ENCODE data around the gene LTBP1. TPM values are rescaled to one million over a fixed set of nuclear protein-coding genes. Genes with fewer than 3 reads are reported as not detected.
A peak's percentile ranks its signal among the peaks of the same experiment; 100 is the strongest.

The LTBP1 gene
- total and polyA plus RNA-seq, 8 donors = 11.0 to 134 (median 25.6) TPM

GRCh38 chr2:32926708-32927084, 20.1 kb upstream of the LTBP1 start:
- Histone ChIP-seq H3K4me1 (no peaks in the 10 kb centered on the region), H3K27ac (no peak overlapping the region), H3K27me3 (no peaks in the 10 kb centered on the region), H3K9me3 (no peaks in the 10 kb centered on the region), H3K4me3 (no peak overlapping the region), H3K36me3 (no peaks in the 10 kb centered on the region)
- peak in 1 of 2 donors; percentile 72 for DNase-seq
- intact Hi-C loops (cut with DNase I; ENCODE audit: low total_unique reads) = no loop called here
- no peak for TF ChIP-seq EP300 (IDR thresholded peaks at IDR 0.05)
- no peak for TF ChIP-seq CTCF (IDR thresholded peaks at IDR 0.05)
- WGBS, 5 donors = 43 to 55% (median 44%) methylated on average over 2 of the region's 2 CpGs

GRCh38 chr2:32930436-32930835, 16.3 kb upstream of the LTBP1 start:
- 68 to 85% (median 80%) methylated on average over 5 of the region's 5 CpGs for WGBS, 5 donors
- no peaks in the 10 kb centered on the region for H3K9me3 ChIP-seq
- peaks cover 0 to 7% (median 0%) of the 10 kb centered on the region in 3 donors for H3K27me3 ChIP-seq
- no peaks in the 10 kb centered on the region for H3K36me3 ChIP-seq
- TF ChIP-seq POLR2A (IDR thresholded peaks at IDR 0.05) (no peak), CTCF (IDR thresholded peaks at IDR 0.05) (no peak), EP300 (IDR thresholded peaks at IDR 0.05) (no peak), POLR2AphosphoS5 (IDR thresholded peaks at IDR 0.05) (no peak)
- intact Hi-C loops (cut with DNase I; ENCODE audit: low total_unique reads) = no loop called here
- H3K27ac ChIP-seq = no peak overlapping the region
- no peaks in the 10 kb centered on the region for H3K4me1 ChIP-seq
- H3K4me3 ChIP-seq = no peak overlapping the region
- DNase-seq = no peak

GRCh38 chr2:32931519-32931918, 15.2 kb upstream of the LTBP1 start:
- Histone ChIP-seq H3K27ac (no peak overlapping the region), H3K9me3 (no peaks in the 10 kb centered on the region), H3K27me3 (peaks cover 0 to 7% (median 0%) of the 10 kb centered on the region in 3 donors), H3K4me3 (no peak overlapping the region), H3K36me3 (no peaks in the 10 kb centered on the region), H3K4me1 (no peaks in the 10 kb centered on the region)
- TF ChIP-seq CTCF (IDR thresholded peaks at IDR 0.05) = no peak
- TF ChIP-seq EP300 (IDR thresholded peaks at IDR 0.05) = no peak
- no peak for TF ChIP-seq POLR2A (IDR thresholded peaks at IDR 0.05)
- TF ChIP-seq POLR2AphosphoS5 (IDR thresholded peaks at IDR 0.05) = no peak
- no peak for DNase-seq
- 53 to 70% (median 61%) methylated on average over 2 of the region's 2 CpGs for whole genome bisulfite sequencing, 5 donors
- intact Hi-C loops (cut with DNase I; ENCODE audit: low total_unique reads) = no loop called here

- TF ChIP-seq POLR2A (IDR thresholded peaks at IDR 0.05) (no peak), CTCF (IDR thresholded peaks at IDR 0.05) (no peak), POLR2AphosphoS5 (IDR thresholded peaks at IDR 0.05) (no peak), EP300 (IDR thresholded peaks at IDR 0.05) (no peak)
- no peaks in the 10 kb centered on the region for H3K4me1 ChIP-seq
- H3K27ac ChIP-seq = no peak overlapping the region
- no peak for DNase-seq
- H3K27me3 ChIP-seq = peaks cover 0 to 7% (median 0%) of the 10 kb centered on the region in 3 donors
- H3K36me3 ChIP-seq = no peaks in the 10 kb centered on the region
- 70 to 82% (median 75%) methylated on average over 12 of the region's 12 CpGs for WGBS, 5 donors
- intact Hi-C loops (cut with DNase I; ENCODE audit: low total_unique reads) = no loop called here
- no peaks in the 10 kb centered on the region for H3K9me3 ChIP-seq
- no peak overlapping the region for H3K4me3 ChIP-seq
Observed at GRCh38 chr2:32931945-32932709, 14.6 kb upstream of the LTBP1 start.
